ENCODE data around the gene EXD2.

- peak; percentile 88 for TF ChIP-seq CTCF (conservative IDR thresholded peaks at IDR 0.05)
- no peak for TF ChIP-seq ZFX (IDR thresholded peaks at IDR 0.05)
Measured at GRCh38 chr14:69242311-69243224, 51.3 kb downstream of the EXD2 start.
